HCT116 (cell line): ENCODE measurements around the gene TOX3. TPM values are rescaled to one million over a fixed set of nuclear protein-coding genes. Genes with fewer than 3 reads are reported as not detected.

ENCODE experiments used
- ATAC-seq: fragments of 200-7000 bp; cut with Tn5 transposase; 2 replicates; pipeline ENCODE4 v1.9.1; 2020; ENCODE audit warnings: mild to moderate bottlenecking, moderate library complexity
- BruUV-seq: library from RNA; stranded (reverse); fragments of 400-500 nt; replicated peaks from 2 replicates; lab custom pipeline; 2021; lab: Mats Ljungman, UMichigan
- CTCF ChIA-PET: fragments of 300-600 bp; sonication (Branson Sonifier 250); formaldehyde crosslinking; loops from one replicate; lab custom pipeline; 2021; ENCODE audit warnings: antibody characterized with exemption; lab: Charles Lee
- POLR2A ChIA-PET: fragments of 300-600, 350-600 bp; sonication (Branson Sonifier 250); formaldehyde crosslinking; loops from one replicate; lab custom pipeline; 2021; ENCODE audit warnings: antibody characterized with exemption; lab: Charles Lee
- RAD21 ChIA-PET, 2 experiments: fragments of 300-600 bp; sonication (Branson Sonifier 250); formaldehyde crosslinking; loops; one replicate each; lab custom pipeline; 2023; ENCODE audit warnings: low total read pairs in 2 of 2; ENCODE audit not compliant: uncharacterized antibody in 2 of 2, unreplicated experiment in 2 of 2, low non-redundant PET in 1 of 2; lab: Charles Lee
- DNase-seq: peaks from one replicate; pipeline ENCODE4 v3.0.0-alpha.2; 2010; ENCODE audit warnings: low read depth, low spot score
- H2AFZ ChIP-seq: fragments of 200-600 bp; shearing (Covaris generic), sonication (generic); 2 replicates; pipeline ENCODE4 v1.6.1; 2017; ENCODE audit warnings: low read depth, mixed run types, mixed read lengths, antibody characterized with exemption, low read length; ENCODE audit not compliant: poor library complexity, severe bottlenecking
- H3K27ac ChIP-seq: 2 replicates; pipeline ENCODE4 v1.5.1; 2012; ENCODE audit warnings: low read depth, low read length
- H3K27me3 ChIP-seq: fragments of 200-600 bp; sonication (generic); 2 replicates; pipeline ENCODE4 v1.6.1; 2016; ENCODE audit warnings: mixed run types, low read length, mixed read lengths; ENCODE audit not compliant: insufficient read depth
- H3K36me3 ChIP-seq, 2 experiments: fragments of 200-500 bp in 1 of 2; fragments of 200-600 bp in 1 of 2; sonication (Bioruptor generic) in 1 of 2; sonication (generic) in 1 of 2; 2 replicates each; pipeline versions ENCODE4 v1.5.1 to v1.6.1; 2014 to 2016; ENCODE audit warnings: low read length in 2 of 2, inconsistent platforms in 1 of 2, mixed read lengths in 1 of 2, mixed run types in 1 of 2; ENCODE audit not compliant: insufficient read depth in 2 of 2, control insufficient read depth in 1 of 2
- H3K4me1 ChIP-seq, 2 experiments: fragments of 200-600 bp in 1 of 2; sonication (generic) in 1 of 2; 2 replicates each; pipeline versions ENCODE4 v1.5.1 to v1.6.1; 2012 to 2017; ENCODE audit warnings: low read length in 2 of 2, inconsistent platforms in 1 of 2, mild to moderate bottlenecking in 1 of 2, mixed read lengths in 1 of 2, mixed run types in 1 of 2, moderate library complexity in 1 of 2; ENCODE audit not compliant: insufficient read depth in 2 of 2, control insufficient read depth in 1 of 2
- H3K4me2 ChIP-seq: fragments of 200-600 bp; sonication (generic); 2 replicates; pipeline ENCODE4 v1.6.1; 2017; ENCODE audit warnings: mixed run types, low read length, mixed read lengths
- H3K4me3 ChIP-seq, 2 experiments: fragments of 200-600 bp in 1 of 2; sonication (generic) in 1 of 2; replicated peaks in 1 of 2; 2 replicates each; pipeline ENCODE4 v1.5.1; 2011 to 2016; ENCODE audit warnings: low read length in 2 of 2, control low read depth in 1 of 2, low read depth in 1 of 2, mild to moderate bottlenecking in 1 of 2, mixed read lengths in 1 of 2, mixed run types in 1 of 2
- H3K79me2 ChIP-seq: fragments of 200-600 bp; sonication (generic); 2 replicates; pipeline ENCODE4 v1.6.1; 2017; ENCODE audit warnings: mild to moderate bottlenecking, mixed run types, low read length, moderate library complexity, mixed read lengths; ENCODE audit not compliant: insufficient read depth
- H3K9ac ChIP-seq: fragments of 200-600 bp; sonication (generic); 2 replicates; pipeline ENCODE4 v1.6.1; 2016; ENCODE audit warnings: low read length, mixed read lengths
- H3K9me2 ChIP-seq: fragments of 200-600 bp; sonication (generic), shearing (Covaris generic); 2 replicates; pipeline ENCODE4 v1.6.1; 2017; ENCODE audit warnings: mixed run types, mild to moderate bottlenecking, moderate library complexity; ENCODE audit not compliant: insufficient read depth
- H3K9me3 ChIP-seq, 2 experiments: fragments of 200-500 bp in 1 of 2; fragments of 200-600 bp in 1 of 2; sonication (Bioruptor generic) in 1 of 2; sonication (generic) in 1 of 2; 2 replicates each; pipeline ENCODE4 v1.6.1; 2014 to 2017; ENCODE audit warnings: low read length in 2 of 2, mixed read lengths in 2 of 2, inconsistent platforms in 1 of 2, low read depth in 1 of 2, mild to moderate bottlenecking in 1 of 2, mixed run types in 1 of 2, moderate library complexity in 1 of 2; ENCODE audit not compliant: control insufficient read depth in 1 of 2, insufficient read depth in 1 of 2
- H4K20me1 ChIP-seq: fragments of 200-600 bp; sonication (generic), shearing (Covaris generic); 2 replicates; pipeline ENCODE4 v1.6.1; 2017; ENCODE audit warnings: mixed run types, mild to moderate bottlenecking, moderate library complexity; ENCODE audit not compliant: insufficient read depth
- CBX3 ChIP-seq: IDR thresholded peaks from 2 replicates; pipeline ENCODE4 v1.6.1; 2012; ENCODE audit warnings: low read depth
- EGR1 ChIP-seq: IDR thresholded peaks from 2 replicates; pipeline ENCODE4 v1.6.1; 2012; ENCODE audit warnings: low read depth
- EZH2 ChIP-seq: fragments of 200-600 bp; sonication (generic); IDR thresholded peaks from 2 replicates; pipeline ENCODE4 v1.6.1; 2017; ENCODE audit warnings: antibody characterized with exemption, mixed run types
- FOSL1 ChIP-seq: IDR thresholded peaks from 2 replicates; pipeline ENCODE4 v1.6.1; 2012; ENCODE audit warnings: low read depth
- JUND ChIP-seq: IDR thresholded peaks from 2 replicates; pipeline ENCODE4 v1.6.1; 2012
- POLR2AphosphoS5 ChIP-seq: IDR thresholded peaks from 2 replicates; pipeline ENCODE4 v1.6.1; 2011; ENCODE audit warnings: mild to moderate bottlenecking, low read depth, low read length, moderate library complexity
- SIN3A ChIP-seq: IDR thresholded peaks from 2 replicates; pipeline ENCODE4 v1.6.1; 2012; ENCODE audit warnings: low read depth
- TCF7L2 ChIP-seq: IDR thresholded peaks from 2 replicates; pipeline ENCODE4 v1.7.0; 2011; ENCODE audit warnings: borderline replicate concordance, inconsistent platforms; ENCODE audit not compliant: insufficient read depth, insufficient read length; ENCODE audit errors: extremely low read depth
- ZFX ChIP-seq: fragments of 450-650 bp; IDR thresholded peaks from 2 replicates; pipeline ENCODE4 v1.6.1; 2017
- intact Hi-C: fragments of 100-400 bp; cut with micrococcal nuclease; formaldehyde crosslinking; loops from 2 replicates; pipeline ENCODE4 v1.10.0; 2022
- total RNA-seq: library from RNA; stranded (reverse); gene quantifications from one replicate; pipeline ENCODE4 v1.2.1, GENCODE V29; 2021; ENCODE audit not compliant: unreplicated experiment
- TF ChIP-seq, protein P1 (sequence below): IDR thresholded peaks from 2 replicates; pipeline ENCODE4 v1.6.1; 2011; ENCODE audit warnings: mild to moderate bottlenecking, low read length, moderate library complexity; ENCODE audit not compliant: insufficient replicate concordance; ENCODE audit errors: extremely low read depth
- TF ChIP-seq, protein P2 (sequence below): IDR thresholded peaks from 2 replicates; pipeline ENCODE4 v1.6.1; 2012; ENCODE audit warnings: low read depth
- TF ChIP-seq, protein P3 (sequence below): IDR thresholded peaks from 2 replicates; pipeline ENCODE4 v1.6.1; 2012
- TF ChIP-seq, protein P4 (sequence below): IDR thresholded peaks from 2 replicates; pipeline ENCODE4 v1.6.1; 2012

The TOX3 gene
- total RNA-seq, 1 experiment from 2014 or later, result not detected

DNA sequence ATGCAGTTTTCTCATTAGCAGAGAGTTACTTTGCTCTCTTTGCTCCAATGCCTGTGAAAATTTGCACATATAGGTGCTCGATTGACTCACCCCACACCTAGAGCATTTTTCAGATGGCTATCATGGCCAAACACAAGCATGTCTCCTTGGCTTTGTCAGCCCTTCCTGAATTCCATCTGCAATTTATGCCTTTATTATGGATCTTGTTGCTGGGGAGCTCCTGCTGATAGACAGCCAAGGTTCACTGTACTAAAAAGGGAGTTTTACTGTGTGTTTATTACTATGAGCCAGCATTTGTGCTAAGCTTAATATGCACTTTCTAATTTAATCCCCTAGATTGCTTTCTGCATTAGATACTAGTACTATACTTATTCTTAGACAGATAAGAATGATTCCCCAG, 93.3 kb downstream of the TOX3 start:
- Histone ChIP-seq H3K79me2 (no peaks in the 10 kb centered on the region), H3K36me3 (no peaks in the 10 kb centered on the region), H3K27me3 (no peaks in the 10 kb centered on the region), H3K9ac (no peak overlapping the region), H3K9me3 (peaks cover 0 to 16% of the 10 kb centered on the region in 2 experiments; a peak in 1 of 4 replicates), H3K27ac (no peak overlapping the region), H3K4me2 (no peak overlapping the region), H3K4me1 (no peaks in the 10 kb centered on the region), H2AFZ (no peak overlapping the region), H3K4me3 (no peak overlapping the region), H4K20me1 (no peaks in the 10 kb centered on the region), H3K9me2 (no peaks in the 10 kb centered on the region)
- TF ChIP-seq, protein P1, sequence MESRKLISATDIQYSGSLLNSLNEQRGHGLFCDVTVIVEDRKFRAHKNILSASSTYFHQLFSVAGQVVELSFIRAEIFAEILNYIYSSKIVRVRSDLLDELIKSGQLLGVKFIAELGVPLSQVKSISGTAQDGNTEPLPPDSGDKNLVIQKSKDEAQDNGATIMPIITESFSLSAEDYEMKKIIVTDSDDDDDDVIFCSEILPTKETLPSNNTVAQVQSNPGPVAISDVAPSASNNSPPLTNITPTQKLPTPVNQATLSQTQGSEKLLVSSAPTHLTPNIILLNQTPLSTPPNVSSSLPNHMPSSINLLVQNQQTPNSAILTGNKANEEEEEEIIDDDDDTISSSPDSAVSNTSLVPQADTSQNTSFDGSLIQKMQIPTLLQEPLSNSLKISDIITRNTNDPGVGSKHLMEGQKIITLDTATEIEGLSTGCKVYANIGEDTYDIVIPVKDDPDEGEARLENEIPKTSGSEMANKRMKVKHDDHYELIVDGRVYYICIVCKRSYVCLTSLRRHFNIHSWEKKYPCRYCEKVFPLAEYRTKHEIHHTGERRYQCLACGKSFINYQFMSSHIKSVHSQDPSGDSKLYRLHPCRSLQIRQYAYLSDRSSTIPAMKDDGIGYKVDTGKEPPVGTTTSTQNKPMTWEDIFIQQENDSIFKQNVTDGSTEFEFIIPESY, result no peak
- TF ChIP-seq CBX3 (no peak), TCF7L2 (no peak), SIN3A (no peak), FOSL1 (no peak), JUND (no peak), POLR2AphosphoS5 (no peak), ZFX (no peak), EGR1 (no peak), EZH2 (no peak)
- TF ChIP-seq, protein P2, sequence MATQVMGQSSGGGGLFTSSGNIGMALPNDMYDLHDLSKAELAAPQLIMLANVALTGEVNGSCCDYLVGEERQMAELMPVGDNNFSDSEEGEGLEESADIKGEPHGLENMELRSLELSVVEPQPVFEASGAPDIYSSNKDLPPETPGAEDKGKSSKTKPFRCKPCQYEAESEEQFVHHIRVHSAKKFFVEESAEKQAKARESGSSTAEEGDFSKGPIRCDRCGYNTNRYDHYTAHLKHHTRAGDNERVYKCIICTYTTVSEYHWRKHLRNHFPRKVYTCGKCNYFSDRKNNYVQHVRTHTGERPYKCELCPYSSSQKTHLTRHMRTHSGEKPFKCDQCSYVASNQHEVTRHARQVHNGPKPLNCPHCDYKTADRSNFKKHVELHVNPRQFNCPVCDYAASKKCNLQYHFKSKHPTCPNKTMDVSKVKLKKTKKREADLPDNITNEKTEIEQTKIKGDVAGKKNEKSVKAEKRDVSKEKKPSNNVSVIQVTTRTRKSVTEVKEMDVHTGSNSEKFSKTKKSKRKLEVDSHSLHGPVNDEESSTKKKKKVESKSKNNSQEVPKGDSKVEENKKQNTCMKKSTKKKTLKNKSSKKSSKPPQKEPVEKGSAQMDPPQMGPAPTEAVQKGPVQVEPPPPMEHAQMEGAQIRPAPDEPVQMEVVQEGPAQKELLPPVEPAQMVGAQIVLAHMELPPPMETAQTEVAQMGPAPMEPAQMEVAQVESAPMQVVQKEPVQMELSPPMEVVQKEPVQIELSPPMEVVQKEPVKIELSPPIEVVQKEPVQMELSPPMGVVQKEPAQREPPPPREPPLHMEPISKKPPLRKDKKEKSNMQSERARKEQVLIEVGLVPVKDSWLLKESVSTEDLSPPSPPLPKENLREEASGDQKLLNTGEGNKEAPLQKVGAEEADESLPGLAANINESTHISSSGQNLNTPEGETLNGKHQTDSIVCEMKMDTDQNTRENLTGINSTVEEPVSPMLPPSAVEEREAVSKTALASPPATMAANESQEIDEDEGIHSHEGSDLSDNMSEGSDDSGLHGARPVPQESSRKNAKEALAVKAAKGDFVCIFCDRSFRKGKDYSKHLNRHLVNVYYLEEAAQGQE, result no peak
- TF ChIP-seq, protein P3, sequence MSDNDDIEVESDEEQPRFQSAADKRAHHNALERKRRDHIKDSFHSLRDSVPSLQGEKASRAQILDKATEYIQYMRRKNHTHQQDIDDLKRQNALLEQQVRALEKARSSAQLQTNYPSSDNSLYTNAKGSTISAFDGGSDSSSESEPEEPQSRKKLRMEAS, result no peak
- TF ChIP-seq, protein P4, sequence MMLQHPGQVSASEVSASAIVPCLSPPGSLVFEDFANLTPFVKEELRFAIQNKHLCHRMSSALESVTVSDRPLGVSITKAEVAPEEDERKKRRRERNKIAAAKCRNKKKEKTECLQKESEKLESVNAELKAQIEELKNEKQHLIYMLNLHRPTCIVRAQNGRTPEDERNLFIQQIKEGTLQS, result no peak
- BruUV-seq, result no TSS peak
- intact Hi-C loops, result no loop called here
- ChIA-PET POLR2A (no interaction called here), CTCF (no interaction called here), RAD21 (no interaction called here)
- DNase-seq (no peak), ATAC-seq (no peak)
